Brain microvascular endothelial cell (primary cell): Measurements from ENCODE around the gene EPB41L3.

Source experiments
- DNase-seq: peaks from one replicate; pipeline ENCODE4 v3.0.0-alpha.2; 2020
- H3K27ac ChIP-seq: fragments of 250-450 bp; sonication (Bioruptor Pico); 2 replicates; pipeline ENCODE4 v1.5.1; 2020; ENCODE audit warnings: mild to moderate bottlenecking, moderate library complexity
- H3K27me3 ChIP-seq: fragments of 250-450 bp; sonication (Bioruptor Pico); replicated peaks from 2 replicates; pipeline ENCODE4 v1.5.1; 2020; ENCODE audit warnings: mild to moderate bottlenecking
- H3K36me3 ChIP-seq: fragments of 250-450 bp; sonication (Bioruptor Pico); replicated peaks from 2 replicates; pipeline ENCODE4 v1.5.1; 2020; ENCODE audit warnings: mild to moderate bottlenecking
- H3K4me3 ChIP-seq: 2 replicates; pipeline ENCODE4 v1.5.1; 2011; ENCODE audit warnings: low read depth, mild to moderate bottlenecking, control low read depth, low read length, moderate library complexity
- CTCF ChIP-seq: IDR thresholded peaks from 2 replicates; pipeline ENCODE4 v1.5.1; 2011; ENCODE audit warnings: low read depth, mild to moderate bottlenecking, moderate library complexity, low read length, control low read depth, inconsistent platforms; ENCODE audit errors: missing control alignments
- in situ Hi-C: cut with HindIII; loops from 2 replicates; pipeline ENCODE4 v1.10.0; 2017; ENCODE audit warnings: low sequenced_read_pairs, low pct_ligation_motif_present

Gene EPB41L3

GRCh38 chr18:5556310-5556974 is 12.6 kb upstream of the EPB41L3 start:
- in situ Hi-C loops: no loop called here
- peak overlapping the region; percentile 7 for H3K4me3 ChIP-seq
- no peak for DNase-seq
- peak; percentile 32 for TF ChIP-seq CTCF
- no peaks in the 10 kb centered on the region for H3K36me3 ChIP-seq
- H3K27ac ChIP-seq: no peak overlapping the region
- H3K27me3 ChIP-seq: no peaks in the 10 kb centered on the region

- no peaks in the 10 kb centered on the region for H3K36me3 ChIP-seq
- no peaks in the 10 kb centered on the region for H3K27me3 ChIP-seq
- DNase-seq: no peak
- no peak for TF ChIP-seq CTCF
- no peak overlapping the region for H3K27ac ChIP-seq
- in situ Hi-C loops: no loop called here
- no peak overlapping the region for H3K4me3 ChIP-seq
Measured at GRCh38 chr18:5554629-5555028, 10.8 kb upstream of the EPB41L3 start.

GRCh38 chr18:5546660-5547059 is 2.9 kb upstream of the EPB41L3 start:
- peak; percentile 58 for DNase-seq
- peak; percentile 85 for TF ChIP-seq CTCF
- Histone ChIP-seq H3K36me3 (no peaks in the 10 kb centered on the region), H3K27me3 (no peaks in the 10 kb centered on the region), H3K27ac (no peak overlapping the region), H3K4me3 (no peak overlapping the region)
- in situ Hi-C loops: no loop called here

GRCh38 chr18:5543036-5543680 is 639 bp downstream of the EPB41L3 start:
- H3K36me3 ChIP-seq: no peaks in the 10 kb centered on the region
- TF ChIP-seq CTCF: no peak
- H3K4me3 ChIP-seq: peak overlapping the region; percentile 64
- in situ Hi-C loops: no loop called here
- H3K27ac ChIP-seq: peak overlapping the region; percentile 63
- no peak for DNase-seq
- H3K27me3 ChIP-seq: no peaks in the 10 kb centered on the region

GRCh38 chr18:5542515-5543035 is 1.2 kb downstream of the EPB41L3 start:
- in situ Hi-C loops: no loop called here
- H3K27me3 ChIP-seq: no peaks in the 10 kb centered on the region
- H3K4me3 ChIP-seq: peak overlapping the region; percentile 64
- H3K27ac ChIP-seq: peak overlapping the region; percentile 38
- H3K36me3 ChIP-seq: no peaks in the 10 kb centered on the region
- TF ChIP-seq CTCF: no peak
- DNase-seq: no peak
